Stimulated activated effector memory CD8-positive, alpha-beta T cell treated with anti-CD3 and anti-CD28 coated beads, Interleukin-12 subunit alpha, Interleukin-12 subunit beta, amount 100 ng/mL, for 72 hours (primary cell): ENCODE measurements around the gene CEP170B.

Source experiments
- ATAC-seq: fragments of 150-1000 bp; cut with Tn5 transposase; 2 replicates; pipeline ENCODE4 v1.10.0; 2021
- DNase-seq, 2 donors: peaks; one replicate each; pipeline ENCODE4 v3.0.0; 2021 to 2022; ENCODE audit warnings: low spot score in 2 of 2
- H3K27ac Mint-ChIP-seq: one replicate; pipeline ENCODE4 v1.8.0; 2022; ENCODE audit warnings: mild to moderate bottlenecking, mixed read lengths
- H3K36me3 Mint-ChIP-seq: one replicate; pipeline ENCODE4 v1.8.0; 2022; ENCODE audit warnings: mild to moderate bottlenecking, mixed read lengths
- H3K4me1 Mint-ChIP-seq: one replicate; pipeline ENCODE4 v1.8.0; 2022; ENCODE audit warnings: mixed read lengths
- H3K4me3 Mint-ChIP-seq: one replicate; pipeline ENCODE4 v1.8.0; 2022; ENCODE audit warnings: mild to moderate bottlenecking, mixed read lengths
- H3K9me3 Mint-ChIP-seq: one replicate; pipeline ENCODE4 v1.8.0; 2022; ENCODE audit warnings: mixed read lengths

The CEP170B gene

GRCh38 chr14:104870368-104871144 lies 5.5 kb downstream of the CEP170B start:
- ATAC-seq, result peak; percentile 42
- Mint-ChIP-seq H3K36me3 (no peaks in the 10 kb centered on the region), H3K9me3 (no peaks in the 10 kb centered on the region), H3K4me3 (no peak overlapping the region), H3K4me1 (peaks cover 17% of the 10 kb centered on the region), H3K27ac (no peak overlapping the region)
- peak in 1 of 2 donors; percentile 67 for DNase-seq

GRCh38 chr14:104871145-104871655 lies 6.1 kb downstream of the CEP170B start:
- Mint-ChIP-seq H3K4me1 (peaks cover 17% of the 10 kb centered on the region), H3K9me3 (no peaks in the 10 kb centered on the region), H3K27ac (no peak overlapping the region), H3K4me3 (no peak overlapping the region), H3K36me3 (no peaks in the 10 kb centered on the region)
- DNase-seq, result no peak
- no peak for ATAC-seq

GRCh38 chr14:104871656-104872468 lies 6.8 kb downstream of the CEP170B start:
- H3K36me3 Mint-ChIP-seq, result no peaks in the 10 kb centered on the region
- no peaks in the 10 kb centered on the region for H3K9me3 Mint-ChIP-seq
- peaks cover 15% of the 10 kb centered on the region for H3K4me1 Mint-ChIP-seq
- H3K4me3 Mint-ChIP-seq, result no peak overlapping the region
- DNase-seq (no peak), ATAC-seq (no peak)
- H3K27ac Mint-ChIP-seq, result no peak overlapping the region

GRCh38 chr14:104872469-104873341 lies 7.6 kb downstream of the CEP170B start:
- H3K4me3 Mint-ChIP-seq, result no peak overlapping the region
- no peak for ATAC-seq
- H3K27ac Mint-ChIP-seq, result no peak overlapping the region
- H3K9me3 Mint-ChIP-seq, result no peaks in the 10 kb centered on the region
- DNase-seq, result no peak
- no peaks in the 10 kb centered on the region for H3K36me3 Mint-ChIP-seq
- H3K4me1 Mint-ChIP-seq, result peaks cover 8% of the 10 kb centered on the region

GRCh38 chr14:104873380-104874055 lies 8.4 kb downstream of the CEP170B start:
- H3K36me3 Mint-ChIP-seq, result no peaks in the 10 kb centered on the region
- no peak for ATAC-seq
- H3K9me3 Mint-ChIP-seq, result no peaks in the 10 kb centered on the region
- peaks cover 8% of the 10 kb centered on the region for H3K4me1 Mint-ChIP-seq
- no peak for DNase-seq
- no peak overlapping the region for H3K4me3 Mint-ChIP-seq
- H3K27ac Mint-ChIP-seq, result no peak overlapping the region

GRCh38 chr14:104874110-104874531 lies 9.1 kb downstream of the CEP170B start:
- no peaks in the 10 kb centered on the region for H3K36me3 Mint-ChIP-seq
- no peak overlapping the region for H3K27ac Mint-ChIP-seq
- DNase-seq (no peak), ATAC-seq (no peak)
- H3K4me1 Mint-ChIP-seq, result peaks cover 8% of the 10 kb centered on the region
- no peak overlapping the region for H3K4me3 Mint-ChIP-seq
- no peaks in the 10 kb centered on the region for H3K9me3 Mint-ChIP-seq

- H3K4me3 Mint-ChIP-seq, result no peak overlapping the region
- DNase-seq, result no peak
- no peak for ATAC-seq
- no peaks in the 10 kb centered on the region for H3K9me3 Mint-ChIP-seq
- peaks cover 8% of the 10 kb centered on the region for H3K4me1 Mint-ChIP-seq
- no peaks in the 10 kb centered on the region for H3K36me3 Mint-ChIP-seq
- H3K27ac Mint-ChIP-seq, result no peak overlapping the region
Observed at GRCh38 chr14:104874571-104875411, 9.7 kb downstream of the CEP170B start.

GRCh38 chr14:104875412-104875751 lies 10.3 kb downstream of the CEP170B start:
- ATAC-seq, result no peak
- no peak overlapping the region for H3K4me3 Mint-ChIP-seq
- no peaks in the 10 kb centered on the region for H3K36me3 Mint-ChIP-seq
- no peak overlapping the region for H3K27ac Mint-ChIP-seq
- H3K9me3 Mint-ChIP-seq, result no peaks in the 10 kb centered on the region
- no peak for DNase-seq
- H3K4me1 Mint-ChIP-seq, result peaks cover 8% of the 10 kb centered on the region

- Mint-ChIP-seq H3K36me3 (no peaks in the 10 kb centered on the region), H3K9me3 (no peaks in the 10 kb centered on the region), H3K4me1 (peaks cover 8% of the 10 kb centered on the region), H3K27ac (no peak overlapping the region), H3K4me3 (no peak overlapping the region)
- ATAC-seq (no peak), DNase-seq (no peak)
Observed at GRCh38 chr14:104875811-104876210, 10.7 kb downstream of the CEP170B start.

- Mint-ChIP-seq H3K9me3 (no peaks in the 10 kb centered on the region), H3K36me3 (no peaks in the 10 kb centered on the region), H3K27ac (no peak overlapping the region), H3K4me3 (no peak overlapping the region), H3K4me1 (peaks cover 8% of the 10 kb centered on the region)
- ATAC-seq, result peak; percentile 55
- DNase-seq, result peak in 1 of 2 donors; percentile 76
Observed at GRCh38 chr14:104876251-104876699, 11.2 kb downstream of the CEP170B start.

GRCh38 chr14:104877066-104877805 lies 12.2 kb downstream of the CEP170B start:
- ATAC-seq (no peak), DNase-seq (no peak)
- Mint-ChIP-seq H3K9me3 (no peaks in the 10 kb centered on the region), H3K4me1 (peaks cover 8% of the 10 kb centered on the region), H3K36me3 (no peaks in the 10 kb centered on the region), H3K27ac (no peak overlapping the region), H3K4me3 (no peak overlapping the region)

GRCh38 chr14:104877806-104878550 lies 12.9 kb downstream of the CEP170B start:
- H3K9me3 Mint-ChIP-seq, result no peaks in the 10 kb centered on the region
- DNase-seq (no peak), ATAC-seq (no peak)
- no peak overlapping the region for H3K4me3 Mint-ChIP-seq
- H3K27ac Mint-ChIP-seq, result no peak overlapping the region
- no peaks in the 10 kb centered on the region for H3K36me3 Mint-ChIP-seq
- H3K4me1 Mint-ChIP-seq, result peaks cover under 1% of the 10 kb centered on the region

- Mint-ChIP-seq H3K4me1 (no peaks in the 10 kb centered on the region), H3K9me3 (no peaks in the 10 kb centered on the region), H3K4me3 (no peak overlapping the region), H3K27ac (no peak overlapping the region), H3K36me3 (no peaks in the 10 kb centered on the region)
- no peak for ATAC-seq
- DNase-seq, result no peak
Observed at GRCh38 chr14:104878582-104878981, 13.5 kb downstream of the CEP170B start.
